Neural progenitor cell (in vitro differentiated cells): ENCODE results near the gene TCEANC. TPM values are rescaled to one million over a fixed set of nuclear protein-coding genes. Genes with fewer than 3 reads are reported as not detected.
"Not testable (repeated sequence)": the region's sequence is repeated elsewhere in the genome, so short reads cannot be mapped to it uniquely, and the experiment has no call there.

Experiments
- DNase-seq: peaks from one replicate; pipeline ENCODE4 v3.0.0-alpha.2; 2016; ENCODE audit warnings: low spot score
- H2AFZ ChIP-seq: fragments of 200-600 bp; sonication (generic); replicated peaks from 2 replicates; pipeline ENCODE4 v1.6.1; 2016; ENCODE audit warnings: antibody characterized with exemption
- H3F3A ChIP-seq: fragments of 200-600 bp; sonication (generic); 2 replicates; pipeline ENCODE4 v1.6.1; 2016; ENCODE audit warnings: antibody characterized with exemption, low read depth
- H3K27ac ChIP-seq: fragments of 200-600 bp; sonication (generic); 2 replicates; pipeline ENCODE4 v1.5.1; 2016; ENCODE audit warnings: mild to moderate bottlenecking
- H3K27me3 ChIP-seq: fragments of 200-600 bp; sonication (generic); 2 replicates; pipeline ENCODE4 v1.6.1; 2016; ENCODE audit warnings: mild to moderate bottlenecking, moderate library complexity
- H3K36me3 ChIP-seq: fragments of 200-600 bp; sonication (generic); 2 replicates; pipeline ENCODE4 v1.5.1; 2016
- H3K4me1 ChIP-seq: fragments of 200-600 bp; sonication (generic); 2 replicates; pipeline ENCODE4 v1.6.1; 2016; ENCODE audit warnings: mixed run types
- H3K4me2 ChIP-seq: fragments of 200-600 bp; sonication (generic); 2 replicates; pipeline ENCODE4 v1.6.1; 2016
- H3K4me3 ChIP-seq: fragments of 200-600 bp; sonication (generic); 2 replicates; pipeline ENCODE4 v1.5.1; 2016
- H3K79me2 ChIP-seq: fragments of 200-600 bp; sonication (generic); 2 replicates; pipeline ENCODE4 v1.6.1; 2016; ENCODE audit warnings: low read depth
- H3K9ac ChIP-seq: fragments of 200-600 bp; sonication (generic); 2 replicates; pipeline ENCODE4 v1.6.1; 2016
- H3K9me3 ChIP-seq: fragments of 200-600 bp; sonication (generic); 2 replicates; pipeline ENCODE4 v1.5.1; 2016; ENCODE audit warnings: low read depth
- H4K20me1 ChIP-seq: fragments of 200-600 bp; sonication (generic); 2 replicates; pipeline ENCODE4 v1.6.1; 2016; ENCODE audit warnings: low read depth
- H3K27ac Mint-ChIP-seq: 3 replicates; pipeline ENCODE4 v1.8.0; 2021; ENCODE audit warnings: mixed read lengths
- H3K27me3 Mint-ChIP-seq: 2 replicates; pipeline ENCODE4 v1.8.0; 2022; ENCODE audit warnings: low read depth, mild to moderate bottlenecking, inconsistent platforms, moderate library complexity, mixed read lengths; ENCODE audit not compliant: insufficient read depth
- H3K36me3 Mint-ChIP-seq: 3 replicates; pipeline ENCODE4 v1.8.0; 2021; ENCODE audit warnings: mixed read lengths
- H3K4me1 Mint-ChIP-seq: 3 replicates; pipeline ENCODE4 v1.8.0; 2021; ENCODE audit warnings: mixed read lengths
- H3K4me3 Mint-ChIP-seq: 3 replicates; pipeline ENCODE4 v1.8.0; 2021; ENCODE audit warnings: mild to moderate bottlenecking, moderate library complexity, mixed read lengths
- H3K9me3 Mint-ChIP-seq: 3 replicates; pipeline ENCODE4 v1.8.0; 2020; ENCODE audit warnings: mixed read lengths
- CTCF ChIP-seq: fragments of 200-600 bp; sonication (generic); IDR thresholded peaks from 2 replicates; pipeline ENCODE4 v1.5.1; 2017; ENCODE audit warnings: antibody characterized with exemption, mild to moderate bottlenecking
- EZH2 ChIP-seq: fragments of 200-600 bp; sonication (generic); IDR thresholded peaks from 2 replicates; pipeline ENCODE4 v1.6.1; 2017; ENCODE audit warnings: antibody characterized with exemption, mild to moderate bottlenecking, moderate library complexity
- EZH2phosphoT487 ChIP-seq: fragments of 200-600 bp; sonication (generic); IDR thresholded peaks from 2 replicates; pipeline ENCODE4 v1.6.1; 2017; ENCODE audit warnings: antibody characterized with exemption
- total RNA-seq: library from RNA; depleted of rRNA; stranded (reverse); fragments of >200 nt; gene quantifications from 2 replicates; pipeline ENCODE4 v1.2.3, GENCODE V29; 2015; ENCODE audit warnings: low replicate concordance

Gene TCEANC
- total RNA-seq, 1 donor from 2014 or later, result 6.8 TPM

- H4K20me1 ChIP-seq, result no peaks in the 10 kb centered on the region
- Mint-ChIP-seq H3K4me1 (no peaks in the 10 kb centered on the region), H3K27ac (no peak overlapping the region), H3K9me3 (peaks cover 2% of the 10 kb centered on the region), H3K36me3 (no peaks in the 10 kb centered on the region), H3K27me3 (no peaks in the 10 kb centered on the region), H3K4me3 (no peak overlapping the region)
- H3K27ac ChIP-seq, result no peak overlapping the region
- no peaks in the 10 kb centered on the region for H3K79me2 ChIP-seq
- no peak for TF ChIP-seq EZH2
- TF ChIP-seq CTCF, result no peak
- no peak for TF ChIP-seq EZH2phosphoT487
- no peaks in the 10 kb centered on the region for H3K4me1 ChIP-seq
- H3K4me3 ChIP-seq, result no peak overlapping the region
- no peaks in the 10 kb centered on the region for H3K9me3 ChIP-seq
- DNase-seq, result no peak
- no peaks in the 10 kb centered on the region for H3K27me3 ChIP-seq
- H3K4me2 ChIP-seq, result no peak overlapping the region
- H3F3A ChIP-seq, result no peaks in the 10 kb centered on the region
- H2AFZ ChIP-seq, result no peak overlapping the region
- no peaks in the 10 kb centered on the region for H3K36me3 ChIP-seq
- H3K9ac ChIP-seq, result no peak overlapping the region
These were observed 23.9 kb downstream of the TCEANC start for GRCh38 chrX:13676885-13677284.

- H3K27me3 Mint-ChIP-seq, H3K79me2 ChIP-seq, H3K27ac ChIP-seq, DNase-seq, H3K9me3 Mint-ChIP-seq, H4K20me1 ChIP-seq, H3K36me3 Mint-ChIP-seq, H3F3A ChIP-seq, H3K9me3 ChIP-seq, H3K27ac Mint-ChIP-seq, H3K36me3 ChIP-seq, H3K27me3 ChIP-seq, H3K4me3 Mint-ChIP-seq, H3K4me1 Mint-ChIP-seq, H3K4me3 ChIP-seq, H2AFZ ChIP-seq, H3K9ac ChIP-seq, H3K4me1 ChIP-seq, H3K4me2 ChIP-seq: not testable (repeated sequence)
These were observed 26.8 kb downstream of the TCEANC start for GRCh38 chrX:13679700-13680099.

- no peak for TF ChIP-seq CTCF
- no peak for TF ChIP-seq EZH2
- no peak for TF ChIP-seq EZH2phosphoT487
- Histone ChIP-seq H3K27ac (no peak overlapping the region), H3K36me3 (no peaks in the 10 kb centered on the region), H3K27me3 (no peaks in the 10 kb centered on the region), H3F3A (no peaks in the 10 kb centered on the region), H3K4me3 (no peak overlapping the region), H3K9me3 (no peaks in the 10 kb centered on the region), H3K4me1 (no peaks in the 10 kb centered on the region), H3K79me2 (no peaks in the 10 kb centered on the region), H3K9ac (no peak overlapping the region), H4K20me1 (no peaks in the 10 kb centered on the region), H3K4me2 (no peak overlapping the region), H2AFZ (no peak overlapping the region)
- Mint-ChIP-seq H3K27ac (no peak overlapping the region), H3K9me3 (peaks cover 2% of the 10 kb centered on the region), H3K27me3 (no peaks in the 10 kb centered on the region), H3K4me1 (no peaks in the 10 kb centered on the region), H3K36me3 (no peaks in the 10 kb centered on the region), H3K4me3 (no peak overlapping the region)
- no peak for DNase-seq
These were observed 28.7 kb downstream of the TCEANC start for GRCh38 chrX:13681595-13681994.

- Histone ChIP-seq H3K27me3 (peaks cover 19% of the 10 kb centered on the region), H3K36me3 (no peaks in the 10 kb centered on the region), H3K9ac (no peak overlapping the region), H4K20me1 (no peaks in the 10 kb centered on the region), H3F3A (no peaks in the 10 kb centered on the region), H3K79me2 (peaks cover 3% of the 10 kb centered on the region), H3K4me1 (no peaks in the 10 kb centered on the region), H3K9me3 (no peaks in the 10 kb centered on the region), H3K4me2 (no peak overlapping the region), H3K4me3 (no peak overlapping the region), H3K27ac (no peak overlapping the region), H2AFZ (no peak overlapping the region)
- H3K27me3 Mint-ChIP-seq, result no peaks in the 10 kb centered on the region
- H3K4me1 Mint-ChIP-seq, result no peaks in the 10 kb centered on the region
- peaks cover 1% of the 10 kb centered on the region for H3K9me3 Mint-ChIP-seq
- TF ChIP-seq CTCF (no peak), EZH2 (no peak), EZH2phosphoT487 (no peak)
- H3K4me3 Mint-ChIP-seq, result no peak overlapping the region
- H3K27ac Mint-ChIP-seq, result no peak overlapping the region
- H3K36me3 Mint-ChIP-seq, result no peaks in the 10 kb centered on the region
- no peak for DNase-seq
These were observed 31.4 kb downstream of the TCEANC start for GRCh38 chrX:13684361-13684760.
